Measurements from ENCODE around the gene KIF21A. TPM values are rescaled to one million over a fixed set of nuclear protein-coding genes. Genes with fewer than 3 reads are reported as not detected.

The KIF21A gene
- total RNA-seq, 1 donor from 2014 or later: 13.3 TPM

DNA sequence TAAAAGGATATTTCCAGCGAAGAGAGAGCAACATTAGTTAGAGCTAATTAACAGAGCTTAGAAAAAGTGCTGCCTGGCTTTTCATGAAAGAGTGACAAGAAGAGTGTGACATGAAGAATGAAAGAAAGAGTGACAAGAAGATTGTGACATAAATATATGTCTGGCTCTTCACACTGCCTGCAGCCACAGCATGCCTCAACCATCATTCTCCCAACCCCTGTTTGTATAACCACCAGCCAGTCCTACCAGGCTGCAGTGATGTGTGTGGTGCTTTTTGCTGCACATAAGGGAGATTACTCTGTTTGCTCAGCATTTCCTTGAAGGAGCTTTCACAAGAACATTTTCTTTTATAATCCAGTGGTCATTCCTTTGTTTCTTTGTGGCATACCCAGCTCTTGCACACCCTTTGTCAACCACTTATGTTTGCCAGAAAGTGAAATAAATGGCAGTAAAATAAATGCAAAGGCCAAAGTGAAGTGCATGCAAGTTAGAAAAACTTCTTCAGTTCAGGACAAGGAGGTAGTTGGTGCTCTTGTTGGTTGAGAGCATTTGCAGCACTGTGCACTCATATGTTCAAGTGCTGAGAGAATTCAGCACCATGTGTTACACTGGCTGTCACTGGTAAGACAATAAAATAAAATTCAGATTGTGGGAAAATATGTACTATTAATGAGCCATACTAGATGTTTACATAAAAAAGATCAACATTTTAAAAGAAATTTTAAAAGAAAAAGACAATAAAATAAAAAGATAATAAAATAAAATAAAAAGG, 50.6 kb downstream of the KIF21A start:
- intact Hi-C loops (cut with micrococcal nuclease): no loop called here

DNA sequence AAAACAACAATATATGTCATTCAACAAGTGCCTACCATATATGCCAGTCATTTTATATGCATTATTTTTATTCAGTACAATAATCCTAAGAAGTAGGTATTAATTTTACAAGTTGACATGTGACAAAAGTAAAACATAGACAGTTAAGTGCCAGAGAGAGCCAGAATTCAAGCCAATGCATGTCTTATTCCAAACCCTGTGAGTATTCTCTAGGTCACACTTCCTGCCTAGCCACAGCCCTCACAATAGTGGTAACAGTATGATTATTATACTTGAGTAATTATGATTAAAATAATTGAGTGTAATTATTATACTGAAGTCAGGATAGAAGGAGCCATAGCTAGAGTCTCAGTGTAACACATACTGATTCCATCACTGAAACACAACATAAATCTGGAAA, 52.2 kb downstream of the KIF21A start:
- intact Hi-C loops (cut with micrococcal nuclease): no loop called here

DNA sequence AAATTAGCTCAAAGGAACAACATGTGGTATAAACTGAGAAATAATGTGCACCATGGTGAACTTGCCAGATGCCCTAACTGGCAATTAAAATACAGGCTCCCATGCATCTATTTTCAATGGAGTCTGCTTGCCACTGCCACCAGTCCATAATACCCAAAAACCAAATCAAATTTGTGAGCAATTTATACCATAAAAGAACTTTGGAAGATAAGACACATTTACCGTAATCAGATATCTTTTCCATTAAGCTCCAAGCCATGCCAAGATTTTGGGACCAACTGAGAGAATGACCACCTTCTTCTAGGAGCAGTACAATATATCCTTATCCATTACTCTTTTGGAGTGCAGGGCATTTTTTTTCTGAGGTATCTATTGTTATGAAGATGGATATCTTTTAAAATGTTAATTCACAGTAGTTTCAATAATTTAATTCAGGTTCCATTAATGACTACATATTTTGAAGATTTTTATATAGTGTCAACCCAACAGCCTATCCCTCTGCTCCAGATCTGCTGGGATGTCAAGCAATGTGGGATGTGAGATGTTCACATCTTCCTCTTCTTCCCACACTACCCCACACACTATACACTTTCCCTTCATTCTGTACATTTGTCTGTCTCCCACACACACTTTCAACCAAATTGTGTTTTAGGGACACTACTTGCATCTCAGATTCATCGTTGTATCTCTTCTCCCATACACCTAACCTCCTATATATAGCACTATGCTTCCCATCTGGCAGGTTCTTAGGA, 53.3 kb downstream of the KIF21A start:
- intact Hi-C loops (cut with micrococcal nuclease): no loop called here

- intact Hi-C loops (cut with micrococcal nuclease): no loop called here
Observed at GRCh38 chr12:39386335-39386734, 56.6 kb downstream of the KIF21A start.

DNA sequence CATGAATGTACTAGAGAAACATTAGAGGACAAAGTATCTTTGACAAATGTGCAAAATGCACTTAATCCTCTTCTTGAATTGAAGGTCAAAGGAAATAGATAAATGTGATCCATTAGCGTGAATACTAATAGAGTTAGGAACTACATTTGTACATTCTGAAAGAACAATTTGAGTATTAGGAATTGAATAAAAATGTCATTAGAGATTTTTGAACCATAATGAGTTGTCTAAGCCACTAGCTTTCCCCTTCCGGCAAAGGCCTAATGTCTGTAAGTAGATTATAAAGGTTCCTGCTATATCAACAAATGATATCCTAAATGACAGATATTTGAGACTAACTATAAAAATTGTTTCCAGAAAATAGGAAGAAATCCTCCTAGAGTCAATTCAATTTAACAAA, 59.8 kb downstream of the KIF21A start:
- intact Hi-C loops (cut with micrococcal nuclease): no loop called here

GRCh38 chr12:39380090-39380489, 62.8 kb downstream of the KIF21A start:
- intact Hi-C loops (cut with micrococcal nuclease): no loop called here

- intact Hi-C loops (cut with micrococcal nuclease): no loop called here
Observed at GRCh38 chr12:39378341-39378740, 64.6 kb downstream of the KIF21A start.

DNA sequence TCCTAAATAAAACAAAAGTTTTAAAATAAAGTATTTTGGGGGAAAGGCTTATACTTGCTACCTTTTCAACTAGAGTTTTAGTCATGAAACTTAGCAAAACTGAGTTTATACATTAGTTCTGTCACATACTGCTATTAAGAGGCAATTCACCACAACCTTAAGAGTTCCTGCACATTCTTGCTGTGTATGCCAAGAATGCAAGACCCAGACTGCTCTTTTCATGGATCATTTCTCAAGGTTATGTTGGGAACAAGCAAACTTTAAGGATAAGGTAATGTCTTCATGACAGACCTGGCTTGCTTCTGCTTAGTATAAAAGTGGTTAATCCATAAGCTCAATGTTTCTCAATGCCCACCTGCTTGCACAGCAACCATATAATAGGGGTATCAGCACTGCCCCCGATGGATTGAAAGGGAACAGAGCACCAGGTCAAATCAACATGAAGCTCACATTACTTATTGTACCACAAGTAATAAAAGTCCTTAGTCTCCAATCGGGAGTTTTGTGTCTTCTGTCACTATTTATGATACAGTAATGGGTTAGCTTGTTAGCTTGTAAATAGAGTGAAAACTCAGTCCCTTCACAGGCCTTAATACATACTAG, 67.6 kb downstream of the KIF21A start:
- intact Hi-C loops (cut with micrococcal nuclease): no loop called here

- intact Hi-C loops (cut with micrococcal nuclease): loop anchor here (2.0 kb wide), 1 partner anchor 70 kb away; the partner anchor contains the start of gene KIF21A
Observed at GRCh38 chr12:39372929-39373328, 70.0 kb downstream of the KIF21A start.

DNA sequence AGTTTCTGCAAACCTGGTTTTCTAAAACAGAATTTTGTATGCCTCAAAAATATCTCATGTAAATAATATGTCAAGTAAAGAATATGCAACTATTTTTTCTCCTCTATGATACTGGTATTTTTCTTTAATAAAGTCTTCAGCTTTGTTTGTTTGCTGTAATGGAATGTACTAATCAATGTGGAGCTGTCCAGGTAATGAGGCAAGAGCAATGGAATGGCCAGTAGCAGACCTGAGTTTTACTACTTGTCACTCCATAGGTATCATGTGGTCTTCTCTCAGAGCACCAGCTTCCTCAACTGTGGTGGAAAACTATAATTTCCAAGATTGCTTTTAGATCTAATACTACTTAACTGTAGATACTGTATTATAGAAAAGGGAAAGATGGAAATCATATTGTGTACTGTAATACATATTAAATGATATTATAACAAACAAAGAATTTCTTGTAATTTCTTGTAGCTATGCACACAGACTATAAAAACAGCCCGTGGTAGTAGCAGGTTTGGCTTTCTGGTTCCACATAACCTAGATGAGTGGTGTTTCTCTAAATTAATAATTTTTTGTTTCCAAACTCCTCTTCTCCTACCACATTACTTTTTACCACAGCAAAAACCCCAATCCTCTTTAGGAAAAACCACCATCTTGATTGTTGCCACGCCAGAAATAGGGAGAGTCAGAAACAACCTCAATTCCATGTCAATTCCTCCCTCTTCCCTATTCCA, 70.6 kb downstream of the KIF21A start:
- intact Hi-C loops (cut with micrococcal nuclease): loop anchor here (2.0 kb wide), 1 partner anchor 70 kb away; the partner anchor contains the start of gene KIF21A

- intact Hi-C loops (cut with micrococcal nuclease): no loop called here
Observed at GRCh38 chr12:39369756-39370155, 73.2 kb downstream of the KIF21A start.

DNA sequence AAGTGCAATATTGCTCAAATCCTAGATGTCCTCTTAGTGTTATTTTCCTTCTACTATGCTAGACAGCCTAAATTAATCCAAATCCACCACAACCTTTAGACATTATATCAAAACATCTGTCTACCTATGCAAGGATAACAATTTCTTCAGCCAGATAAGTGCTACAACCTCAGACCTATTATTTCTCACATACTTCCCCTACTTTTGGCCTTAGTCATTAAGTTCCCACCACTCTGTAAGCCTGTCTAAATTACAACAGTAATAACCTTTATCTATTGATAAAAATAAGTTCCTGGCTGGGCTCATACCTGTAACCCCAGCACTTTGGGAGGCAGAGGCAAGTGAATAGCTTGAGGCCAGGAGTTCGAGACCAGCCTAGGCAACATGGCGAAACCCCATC, 74.0 kb downstream of the KIF21A start:
- intact Hi-C loops (cut with micrococcal nuclease): no loop called here

GRCh38 chr12:39368096-39368495, 74.8 kb downstream of the KIF21A start:
- intact Hi-C loops (cut with micrococcal nuclease): no loop called here

GRCh38 chr12:39367494-39367893, 75.4 kb downstream of the KIF21A start:
- intact Hi-C loops (cut with micrococcal nuclease): no loop called here

- intact Hi-C loops (cut with micrococcal nuclease): loop anchor here (2.0 kb wide), 1 partner anchor 327 kb away; no protein-coding TSS in a partner anchor
Observed at GRCh38 chr12:39365364-39366001, 77.4 kb downstream of the KIF21A start.

DNA sequence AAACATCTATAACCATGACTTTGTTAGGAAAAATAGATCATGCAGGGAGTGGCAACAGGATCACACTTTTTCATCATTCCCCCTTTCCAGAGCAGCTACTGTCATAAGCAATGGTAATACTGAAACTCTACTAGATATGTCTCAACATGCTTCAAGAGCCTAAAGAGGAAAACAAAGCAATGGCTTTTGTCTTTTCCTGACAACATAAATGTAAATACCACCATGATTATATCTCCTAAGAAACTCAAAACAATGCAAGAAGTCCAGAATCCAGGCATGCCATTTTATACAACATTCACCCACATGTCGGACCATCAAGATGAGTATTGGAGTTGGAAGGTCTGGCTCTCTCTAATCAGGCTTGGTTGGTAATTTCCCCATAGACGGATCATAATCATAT, 78.7 kb downstream of the KIF21A start:
- intact Hi-C loops (cut with micrococcal nuclease): loop anchor here (2.0 kb wide), 1 partner anchor 329 kb away; no protein-coding TSS in a partner anchor

DNA sequence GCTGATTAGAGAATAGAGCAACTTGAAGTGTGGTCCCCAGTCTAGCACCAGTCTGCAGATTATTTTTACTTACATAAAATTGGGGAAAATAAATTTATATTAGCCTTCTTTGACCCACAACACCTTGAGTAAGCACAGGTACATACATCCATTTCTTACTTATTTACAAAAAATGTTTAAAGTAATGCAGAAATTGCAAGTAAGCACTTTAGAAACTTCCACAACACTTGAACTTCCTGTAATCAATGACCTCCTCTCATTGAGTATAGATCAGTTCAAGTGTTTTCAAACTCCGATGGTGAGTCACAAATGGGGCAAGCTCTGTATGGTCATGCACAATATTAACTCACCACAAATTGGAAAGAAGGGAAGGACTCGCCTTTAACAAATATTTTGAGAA, 83.3 kb downstream of the KIF21A start:
- intact Hi-C loops (cut with micrococcal nuclease): no loop called here

GRCh38 chr12:39357041-39357440, 85.9 kb downstream of the KIF21A start:
- intact Hi-C loops (cut with micrococcal nuclease): no loop called here

DNA sequence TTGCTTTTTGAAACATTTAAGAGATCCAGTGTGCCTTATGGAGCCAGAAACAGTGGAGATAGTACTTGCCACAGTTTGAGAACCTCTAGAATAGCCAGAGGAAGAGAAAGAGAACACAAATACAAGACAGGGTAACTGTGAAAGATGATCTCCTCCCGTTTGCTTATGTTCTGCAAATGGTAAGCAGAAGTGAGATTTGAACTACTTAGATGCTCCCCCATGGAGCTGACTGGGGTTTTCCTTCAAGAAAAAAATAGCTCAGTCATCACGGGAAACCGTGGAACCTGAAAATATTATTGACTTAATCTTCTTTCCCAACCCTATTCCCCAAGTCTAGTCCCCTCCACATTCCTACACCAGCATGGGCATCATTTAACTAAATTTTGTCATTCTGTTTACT, 87.1 kb downstream of the KIF21A start:
- intact Hi-C loops (cut with micrococcal nuclease): no loop called here

DNA sequence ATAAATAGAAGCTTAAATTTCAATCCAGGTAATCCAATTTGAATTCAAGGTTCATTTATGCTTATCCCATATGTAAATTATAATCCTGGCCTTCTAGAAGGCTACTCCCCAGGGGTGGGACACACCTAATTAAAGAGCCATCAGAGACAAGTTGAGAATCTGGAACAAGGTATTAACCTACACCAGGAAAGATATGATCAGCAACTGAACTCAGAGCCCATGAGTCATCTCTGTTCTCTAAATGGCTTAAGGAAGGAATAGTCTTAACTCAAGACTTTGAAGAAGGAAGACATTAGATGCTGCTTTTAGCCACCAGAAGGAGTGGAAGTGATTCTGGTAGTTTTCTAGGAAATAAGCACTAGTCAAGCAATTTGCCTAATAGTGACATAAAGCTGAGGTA, 88.0 kb downstream of the KIF21A start:
- intact Hi-C loops (cut with micrococcal nuclease): no loop called here

GRCh38 chr12:39352471-39353017, 90.4 kb downstream of the KIF21A start:
- intact Hi-C loops (cut with micrococcal nuclease): no loop called here

All from T-helper 1 cell treated with Interleukin-12 subunit alpha and Interleukin-12 subunit beta and Interleukin-4 antibody, amounts not matched to agents 30 ng/mL and 1 ng/mL, for 36 hours (primary cell).